Measurements from ENCODE around the gene DRAM1.

DRAM1 gene

DNA sequence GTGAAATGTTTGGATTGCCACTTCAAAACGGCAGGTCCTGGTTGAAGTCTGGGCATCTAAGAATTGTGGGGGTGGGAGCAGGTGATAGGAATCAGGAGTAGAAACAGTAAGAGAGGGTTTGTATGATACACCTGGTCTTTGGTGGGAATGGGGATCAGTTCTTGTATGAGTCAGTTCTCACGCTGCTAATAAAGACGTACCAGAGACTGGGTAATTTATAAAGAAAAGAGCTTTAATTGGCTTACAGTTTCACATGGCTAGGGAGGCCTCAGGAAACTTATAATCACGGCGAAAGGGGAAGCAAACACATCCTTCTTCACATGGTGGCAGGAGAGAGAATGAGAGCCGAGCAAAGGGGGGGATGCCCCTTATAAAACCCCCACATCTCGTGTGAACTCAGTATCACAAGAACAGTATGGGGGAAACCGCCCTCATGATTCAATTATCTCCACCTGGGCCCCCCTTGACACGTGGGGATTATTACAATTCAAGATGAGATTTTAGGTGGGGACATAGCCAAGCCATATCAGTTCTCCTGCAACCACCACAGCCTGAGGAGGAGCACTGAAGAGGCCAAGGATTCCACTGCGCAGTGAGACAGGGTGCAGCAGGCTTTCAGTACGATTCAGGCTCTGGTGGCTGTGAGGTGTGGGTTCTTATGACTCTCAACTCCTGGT lies 52.1 kb downstream of the DRAM1 start:
- H3K27ac ChIP-seq = no peak overlapping the region
- H3K27me3 ChIP-seq = no peaks in the 10 kb centered on the region
- 0 out of 22 replicates have a peak, but pooled peaks cover 0 to 4% (median 0%) of the 10 kb centered on the region in 11 experiments for H3K36me3 ChIP-seq
- peaks cover 0 to 15% (median 3%) of the 10 kb centered on the region in 11 experiments; a peak in 7 of 22 replicates for H3K9me3 ChIP-seq (replicated peaks in 1 of 11)
- no peak for TF ChIP-seq Cebpa-rat (IDR thresholded peaks at IDR 0.05)
- H4K20me1 ChIP-seq = no peaks in the 10 kb centered on the region
- H3K4me3 ChIP-seq = no peak overlapping the region
- no peak overlapping the region for H3K9ac ChIP-seq
- peaks cover 0 to 58% (median 6%) of the 10 kb centered on the region in 10 experiments; a peak in 10 of 20 replicates for H3K4me1 ChIP-seq
- no peak overlapping the region for H3K4me2 ChIP-seq

- H3K27me3 ChIP-seq = no peaks in the 10 kb centered on the region
- H3K4me2 ChIP-seq = no peak overlapping the region
- no peaks in the 10 kb centered on the region for H4K20me1 ChIP-seq
- H3K9ac ChIP-seq = no peak overlapping the region
- no peak overlapping the region for H3K4me3 ChIP-seq
- H3K36me3 ChIP-seq = 0 out of 22 replicates have a peak, but pooled peaks cover 0 to 4% (median 0%) of the 10 kb centered on the region in 11 experiments
- no peak overlapping the region for H3K27ac ChIP-seq
- no peak for TF ChIP-seq Cebpa-rat (IDR thresholded peaks at IDR 0.05)
- H3K4me1 ChIP-seq = peaks cover 0 to 36% (median 4%) of the 10 kb centered on the region in 10 experiments; a peak in 9 of 20 replicates
- H3K9me3 ChIP-seq (replicated peaks in 1 of 11) = peaks cover 0 to 15% (median 0%) of the 10 kb centered on the region in 11 experiments; a peak in 6 of 22 replicates
Observed at GRCh38 chr12:101931498-101932326, 54.3 kb downstream of the DRAM1 start.

GRCh38 chr12:101933866-101934514 lies 56.6 kb downstream of the DRAM1 start:
- peak overlapping the region in 2 of 11 experiments; percentile 22 to 53; a peak in 3 of 22 replicates for H3K4me2 ChIP-seq
- H3K27me3 ChIP-seq = no peaks in the 10 kb centered on the region
- H4K20me1 ChIP-seq = no peaks in the 10 kb centered on the region
- no peak overlapping the region for H3K4me3 ChIP-seq
- H3K4me1 ChIP-seq = peaks cover 0 to 17% (median 0%) of the 10 kb centered on the region in 10 experiments; a peak in 3 of 20 replicates
- H3K9me3 ChIP-seq (replicated peaks in 1 of 11) = peaks cover 0 to 14% (median 0%) of the 10 kb centered on the region in 11 experiments; a peak in 6 of 22 replicates
- no peak overlapping the region for H3K27ac ChIP-seq
- 0 out of 22 replicates have a peak, but pooled peaks cover 0 to 4% (median 0%) of the 10 kb centered on the region in 11 experiments for H3K36me3 ChIP-seq
- TF ChIP-seq Cebpa-rat (IDR thresholded peaks at IDR 0.05) = no peak
- no peak overlapping the region for H3K9ac ChIP-seq

- Histone ChIP-seq H3K27ac (no peak overlapping the region), H3K27me3 (no peaks in the 10 kb centered on the region), H3K4me3 (no peak overlapping the region), H3K4me1 (peaks cover 0 to 21% (median 3%) of the 10 kb centered on the region in 10 experiments; a peak in 11 of 20 replicates), H3K36me3 (no peaks in the 10 kb centered on the region), H3K9ac (no peak overlapping the region), H4K20me1 (no peaks in the 10 kb centered on the region), H3K4me2 (peak overlapping the region in 1 of 11 experiments; percentile 3; a peak in 1 of 22 replicates), H3K9me3 (replicated peaks in 1 of 11) (no peaks in the 10 kb centered on the region)
- TF ChIP-seq Cebpa-rat (IDR thresholded peaks at IDR 0.05) = no peak
Observed at GRCh38 chr12:101935890-101936746, 58.7 kb downstream of the DRAM1 start.

DNA sequence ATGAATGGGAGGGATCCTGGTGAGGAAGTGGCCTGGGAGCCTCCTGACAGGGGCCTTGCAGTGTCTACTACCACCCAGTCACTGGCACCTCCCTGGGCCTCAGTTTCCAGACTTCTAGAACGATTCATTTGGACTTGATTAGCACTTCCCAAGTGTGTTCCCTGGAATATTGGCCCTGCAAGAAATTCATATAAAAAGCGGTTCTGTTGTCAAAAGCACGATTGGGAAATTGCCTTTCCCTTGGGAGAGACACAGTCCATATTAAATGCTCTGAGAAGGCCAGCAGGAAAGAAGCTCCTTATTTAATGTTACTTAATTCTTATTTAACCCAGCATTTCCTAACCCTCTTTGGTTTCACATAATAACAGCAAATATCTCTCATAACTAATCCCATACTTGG lies 61.9 kb downstream of the DRAM1 start:
- Histone ChIP-seq H3K4me1 (peaks cover 7 to 31% (median 17%) of the 10 kb centered on the region in 10 experiments; a peak in 18 of 20 replicates), H4K20me1 (no peaks in the 10 kb centered on the region), H3K36me3 (no peaks in the 10 kb centered on the region), H3K9me3 (replicated peaks in 1 of 11) (no peaks in the 10 kb centered on the region), H3K9ac (no peak overlapping the region), H3K4me3 (no peak overlapping the region), H3K27me3 (no peaks in the 10 kb centered on the region), H3K4me2 (no peak overlapping the region), H3K27ac (no peak overlapping the region)
- no peak for TF ChIP-seq Cebpa-rat (IDR thresholded peaks at IDR 0.05)

DNA sequence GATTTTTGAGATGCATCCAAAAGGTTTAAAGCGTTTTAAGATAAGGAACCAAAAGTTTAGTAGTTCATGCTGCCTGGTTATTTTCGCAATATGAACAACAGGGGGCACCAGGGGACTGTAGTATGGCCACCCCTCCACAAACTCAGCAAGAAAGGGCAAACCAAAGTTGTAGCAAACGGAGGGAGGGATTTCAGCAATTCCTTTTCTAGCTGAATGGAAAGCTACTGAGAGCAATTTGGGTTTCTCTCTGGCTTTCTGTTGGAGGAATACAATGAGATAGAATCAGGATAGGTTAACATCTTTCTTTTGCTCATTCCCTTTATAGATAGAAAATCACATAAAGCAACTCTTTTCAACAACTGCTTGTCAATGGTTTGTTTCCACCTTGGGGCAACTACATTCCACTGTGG lies 62.5 kb downstream of the DRAM1 start:
- no peak for TF ChIP-seq Cebpa-rat (IDR thresholded peaks at IDR 0.05)
- Histone ChIP-seq H3K4me2 (0 out of 22 replicates have a peak overlapping the region, but pooled peaks of 1 of the 11 experiments have one; percentile 10), H4K20me1 (no peaks in the 10 kb centered on the region), H3K4me3 (no peak overlapping the region), H3K9ac (no peak overlapping the region), H3K36me3 (no peaks in the 10 kb centered on the region), H3K27me3 (no peaks in the 10 kb centered on the region), H3K27ac (no peak overlapping the region), H3K4me1 (peaks cover 7 to 31% (median 16%) of the 10 kb centered on the region in 10 experiments; a peak in 18 of 20 replicates), H3K9me3 (replicated peaks in 1 of 11) (no peaks in the 10 kb centered on the region)

- no peaks in the 10 kb centered on the region for H3K36me3 ChIP-seq
- H3K27ac ChIP-seq = no peak overlapping the region
- no peaks in the 10 kb centered on the region for H3K27me3 ChIP-seq
- H3K9ac ChIP-seq = no peak overlapping the region
- no peak for TF ChIP-seq Cebpa-rat (IDR thresholded peaks at IDR 0.05)
- no peak overlapping the region for H3K4me3 ChIP-seq
- no peaks in the 10 kb centered on the region for H3K9me3 ChIP-seq (replicated peaks in 1 of 11)
- H3K4me2 ChIP-seq = no peak overlapping the region
- peaks cover 7 to 31% (median 16%) of the 10 kb centered on the region in 10 experiments; a peak in 18 of 20 replicates for H3K4me1 ChIP-seq
- no peaks in the 10 kb centered on the region for H4K20me1 ChIP-seq
Observed at GRCh38 chr12:101940400-101940950, 63.1 kb downstream of the DRAM1 start.

Measured in BLaER1 treated with 17β-estradiol and CSF1 and Interleukin-3, amounts not matched to agents 10 nM and 100 nM (cell line).